ENCODE results near the gene TUBG1. TPM values are rescaled to one million over a fixed set of nuclear protein-coding genes. Genes with fewer than 3 reads are reported as not detected.

The TUBG1 gene
- total RNA-seq, 4 donors from 2014 or later, result 54.7 to 125 (median 91.7) TPM

DNA sequence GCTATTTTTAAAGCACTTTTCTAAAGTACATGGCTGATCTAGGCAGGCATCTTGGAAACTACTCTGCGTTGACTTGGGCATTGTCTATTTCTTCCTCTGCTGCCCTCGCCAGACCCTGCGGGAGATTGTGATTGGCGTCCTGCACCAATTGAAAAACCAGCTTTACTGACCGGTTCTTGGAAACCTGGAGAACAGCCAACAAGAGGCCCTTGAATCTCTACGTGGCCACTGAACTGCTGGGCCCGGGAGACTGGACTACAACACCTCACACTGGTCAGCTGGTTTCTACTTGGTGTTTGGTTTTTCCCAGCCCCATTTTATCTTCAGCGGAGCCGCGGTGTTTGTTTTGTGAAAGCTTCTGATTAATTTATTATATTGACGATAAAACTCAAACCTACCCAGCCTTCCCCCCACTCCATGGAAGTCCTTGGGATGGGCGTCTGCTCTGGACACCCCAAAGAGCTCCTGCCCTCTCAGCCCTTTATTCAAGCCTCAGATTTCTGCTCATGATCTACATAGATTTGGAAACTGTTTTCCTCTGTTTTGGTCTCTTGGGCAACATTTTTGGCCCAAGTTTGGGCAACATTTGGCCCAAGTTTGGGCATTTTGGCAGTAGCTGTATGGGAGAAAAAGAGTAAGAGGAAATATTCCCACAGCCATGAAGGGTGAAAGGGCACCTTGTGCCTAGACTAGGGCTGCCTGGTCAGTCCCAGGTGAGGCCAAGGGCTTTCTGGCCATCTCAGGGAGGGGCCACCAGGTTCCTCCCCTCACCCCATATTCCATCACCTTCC is 37.9 kb upstream of the TUBG1 start:
- Histone ChIP-seq H3K27me3 (no peaks in the 10 kb centered on the region), H3K4me1 (peaks cover 5 to 10% of the 10 kb centered on the region in 2 donors), H3K4me3 (no peak overlapping the region), H3K27ac (peak overlapping the region in 1 of 4 donors; percentile 34), H3K36me3 (peaks cover 2 to 69% of the 10 kb centered on the region in 2 donors), H3K9me3 (no peaks in the 10 kb centered on the region)
- ATAC-seq (no peak), DNase-seq (no peak)
- intact Hi-C loops (cut with DNase I; ENCODE audit: low total_unique reads), result no loop called here
- in situ Hi-C loops (cut with MboI; ENCODE audit: low sequenced_read_pairs in 4 of 4), result no loop called here
- TF ChIP-seq, protein P1, sequence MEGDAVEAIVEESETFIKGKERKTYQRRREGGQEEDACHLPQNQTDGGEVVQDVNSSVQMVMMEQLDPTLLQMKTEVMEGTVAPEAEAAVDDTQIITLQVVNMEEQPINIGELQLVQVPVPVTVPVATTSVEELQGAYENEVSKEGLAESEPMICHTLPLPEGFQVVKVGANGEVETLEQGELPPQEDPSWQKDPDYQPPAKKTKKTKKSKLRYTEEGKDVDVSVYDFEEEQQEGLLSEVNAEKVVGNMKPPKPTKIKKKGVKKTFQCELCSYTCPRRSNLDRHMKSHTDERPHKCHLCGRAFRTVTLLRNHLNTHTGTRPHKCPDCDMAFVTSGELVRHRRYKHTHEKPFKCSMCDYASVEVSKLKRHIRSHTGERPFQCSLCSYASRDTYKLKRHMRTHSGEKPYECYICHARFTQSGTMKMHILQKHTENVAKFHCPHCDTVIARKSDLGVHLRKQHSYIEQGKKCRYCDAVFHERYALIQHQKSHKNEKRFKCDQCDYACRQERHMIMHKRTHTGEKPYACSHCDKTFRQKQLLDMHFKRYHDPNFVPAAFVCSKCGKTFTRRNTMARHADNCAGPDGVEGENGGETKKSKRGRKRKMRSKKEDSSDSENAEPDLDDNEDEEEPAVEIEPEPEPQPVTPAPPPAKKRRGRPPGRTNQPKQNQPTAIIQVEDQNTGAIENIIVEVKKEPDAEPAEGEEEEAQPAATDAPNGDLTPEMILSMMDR (IDR thresholded peaks at IDR 0.05 in 4 of 5, conservative IDR thresholded peaks at IDR 0.05 in 1 of 5), result no peak
- no peak for TF ChIP-seq POLR2A (IDR thresholded peaks at IDR 0.05)

DNA sequence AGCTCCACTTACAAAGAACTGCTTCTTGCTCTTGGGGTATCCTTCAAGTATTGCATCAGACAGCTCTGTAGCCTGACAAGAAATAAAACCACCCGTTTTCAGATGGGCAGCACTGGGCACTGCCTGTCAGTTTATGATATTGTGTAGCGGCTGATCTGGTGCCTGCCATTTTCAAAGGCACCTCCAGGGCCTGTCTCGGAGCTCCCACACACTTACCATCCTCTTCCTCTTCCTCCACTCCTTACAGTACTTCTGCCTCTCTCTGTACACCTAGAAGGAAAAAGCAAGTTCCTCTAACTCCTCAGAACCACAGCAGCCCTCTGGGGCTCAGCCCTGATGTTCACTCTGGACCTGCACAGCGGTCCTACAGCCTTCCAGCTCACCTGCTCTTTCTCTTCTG is 36.4 kb upstream of the TUBG1 start:
- in situ Hi-C loops (cut with MboI; ENCODE audit: low sequenced_read_pairs in 4 of 4) (no loop called here), intact Hi-C loops (cut with DNase I; ENCODE audit: low total_unique reads) (no loop called here)
- no peak for ATAC-seq
- no peaks in the 10 kb centered on the region for H3K9me3 ChIP-seq
- no peaks in the 10 kb centered on the region for H3K27me3 ChIP-seq
- peaks cover 5 to 11% of the 10 kb centered on the region in 2 donors for H3K4me1 ChIP-seq
- no peak for TF ChIP-seq POLR2A (IDR thresholded peaks at IDR 0.05)
- TF ChIP-seq, protein P1 (IDR thresholded peaks at IDR 0.05 in 4 of 5, conservative IDR thresholded peaks at IDR 0.05 in 1 of 5), result no peak
- H3K4me3 ChIP-seq, result no peak overlapping the region
- peaks cover 2 to 69% of the 10 kb centered on the region in 2 donors for H3K36me3 ChIP-seq
- no peak overlapping the region for H3K27ac ChIP-seq
- no peak for DNase-seq

DNA sequence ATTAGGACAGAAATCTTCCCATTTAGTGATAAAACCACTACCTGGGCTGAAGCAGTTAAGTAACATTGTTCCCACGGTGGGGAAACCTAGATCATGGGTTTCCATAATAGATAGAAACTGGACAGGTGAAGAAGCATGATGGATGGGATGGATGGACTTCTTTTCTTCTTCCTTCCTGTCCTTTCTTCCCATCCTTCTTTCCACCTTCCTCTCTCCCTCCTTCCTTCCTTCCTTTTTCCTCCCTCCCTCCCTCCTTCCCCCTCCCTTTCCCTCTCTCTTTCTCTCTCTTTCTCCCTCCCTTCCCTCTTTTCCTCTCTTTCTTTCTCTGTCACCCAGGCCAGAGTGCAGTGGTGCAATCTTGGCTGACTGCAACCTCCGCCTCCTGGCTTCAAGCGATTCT is 35.0 kb upstream of the TUBG1 start:
- Histone ChIP-seq H3K27me3 (no peaks in the 10 kb centered on the region), H3K9me3 (no peaks in the 10 kb centered on the region), H3K27ac (no peak overlapping the region), H3K36me3 (peaks cover 2 to 58% of the 10 kb centered on the region in 2 donors), H3K4me3 (no peak overlapping the region), H3K4me1 (peaks cover 12 to 18% of the 10 kb centered on the region in 2 donors)
- DNase-seq (no peak), ATAC-seq (no peak)
- intact Hi-C loops (cut with DNase I; ENCODE audit: low total_unique reads), result no loop called here
- TF ChIP-seq, protein P1 (IDR thresholded peaks at IDR 0.05 in 4 of 5, conservative IDR thresholded peaks at IDR 0.05 in 1 of 5), result no peak
- TF ChIP-seq POLR2A (IDR thresholded peaks at IDR 0.05), result no peak
- in situ Hi-C loops (cut with MboI; ENCODE audit: low sequenced_read_pairs in 4 of 4), result no loop called here

DNA sequence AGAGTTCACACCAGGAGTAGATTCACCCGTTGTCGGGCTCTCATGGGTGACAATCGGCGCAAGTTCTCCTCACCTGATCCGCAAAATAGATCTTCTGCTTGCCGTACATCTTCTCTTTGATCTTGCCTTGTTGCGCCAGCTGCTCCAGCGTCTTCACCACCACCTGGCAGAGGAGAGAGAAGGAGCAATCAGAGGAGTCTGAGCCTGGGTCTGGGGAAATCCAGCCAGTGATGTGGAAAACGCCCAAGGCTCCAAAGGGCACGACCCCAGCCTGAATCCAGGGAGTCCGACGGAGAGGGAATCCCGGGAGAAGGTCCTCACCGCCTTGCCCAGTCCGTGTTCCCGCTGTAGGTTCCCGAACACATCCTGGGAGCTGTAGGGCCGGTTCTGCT is 32.3 kb upstream of the TUBG1 start:
- Histone ChIP-seq H3K27ac (peak overlapping the region; percentile 83 to 98 (median 91)), H3K27me3 (no peaks in the 10 kb centered on the region), H3K4me3 (peak overlapping the region; percentile 61 to 94 (median 86)), H3K4me1 (peaks cover 12 to 18% of the 10 kb centered on the region in 2 donors), H3K9me3 (no peaks in the 10 kb centered on the region), H3K36me3 (peaks cover 2 to 57% of the 10 kb centered on the region in 2 donors)
- intact Hi-C loops (cut with DNase I; ENCODE audit: low total_unique reads), result loop anchor here (1.0 to 5.0 kb wide), 3 partner anchors 10 to 245 kb away; partner anchors contain the start of genes BECN1, MLX, RETREG3 and TUBG1
- TF ChIP-seq, protein P1 (IDR thresholded peaks at IDR 0.05 in 4 of 5, conservative IDR thresholded peaks at IDR 0.05 in 1 of 5), result no peak
- TF ChIP-seq POLR2A (IDR thresholded peaks at IDR 0.05), result no peak
- in situ Hi-C loops (cut with MboI; ENCODE audit: low sequenced_read_pairs in 4 of 4), result loop anchor here in 3 of 4 donors (5.0 to 25.0 kb wide), 3 partner anchors 105 to 185 kb away; partner anchors contain the start of genes CCR10 (in 3 of the 3), CNTNAP1 (in 3 of the 3), PLEKHH3 (in 2 of the 3) and RAMP2 (in 1 of the 3)
- no peak for ATAC-seq
- DNase-seq, result no peak
